ENCODE results near the gene TGFBR3. TPM values are rescaled to one million over a fixed set of nuclear protein-coding genes. Genes with fewer than 3 reads are reported as not detected.

TGFBR3 gene
- total RNA-seq, 4 donors from 2014 or later = 116 to 306 (median 171) TPM

- TF ChIP-seq EP300 (IDR thresholded peaks at IDR 0.05) (peak; percentile 45 to 95), CTCF (IDR thresholded peaks at IDR 0.05) (peak in 1 of 5 experiments; percentile 15), POLR2A (IDR thresholded peaks at IDR 0.05) (no peak)
- H3K4me1 ChIP-seq = peaks cover 0 to 59% (median 21%) of the 10 kb centered on the region in 4 donors
- no peak overlapping the region for H3K4me3 ChIP-seq
- H3K9me3 ChIP-seq = no peaks in the 10 kb centered on the region
- H3K36me3 ChIP-seq = peaks cover 0 to 34% (median 0%) of the 10 kb centered on the region in 3 donors
- whole genome bisulfite sequencing, 2 donors = 24 to 33% methylated on average over 7 of the region's 7 CpGs
- peak in 1 of 2 donors; percentile 67 for DNase-seq (ENCODE audit: low spot score in 2 of 2)
- H3K27me3 ChIP-seq = no peaks in the 10 kb centered on the region
- peak overlapping the region; percentile 72 to 89 (median 84) for H3K27ac ChIP-seq
These were observed 159.8 kb downstream of the TGFBR3 start for GRCh38 chr1:91725989-91726721.

GRCh38 chr1:91725618-91725988 lies 160.3 kb downstream of the TGFBR3 start:
- no peak for TF ChIP-seq CTCF (IDR thresholded peaks at IDR 0.05)
- no peak for TF ChIP-seq POLR2A (IDR thresholded peaks at IDR 0.05)
- TF ChIP-seq EP300 (IDR thresholded peaks at IDR 0.05) = no peak
- 0 to 55% methylated on average over 1 of the region's 1 CpG for WGBS, 2 donors
- Histone ChIP-seq H3K4me3 (no peak overlapping the region), H3K4me1 (peaks cover 0 to 54% (median 16%) of the 10 kb centered on the region in 4 donors), H3K27ac (peak overlapping the region; percentile 72 to 89 (median 84)), H3K27me3 (no peaks in the 10 kb centered on the region), H3K9me3 (no peaks in the 10 kb centered on the region), H3K36me3 (peaks cover 0 to 39% (median 0%) of the 10 kb centered on the region in 3 donors)
- no peak for DNase-seq (ENCODE audit: low spot score in 2 of 2)

GRCh38 chr1:91724644-91725043 lies 161.3 kb downstream of the TGFBR3 start:
- no peak overlapping the region for H3K4me3 ChIP-seq
- WGBS, 2 donors = 80 to 99% methylated on average over 2 of the region's 2 CpGs
- TF ChIP-seq CTCF (IDR thresholded peaks at IDR 0.05) (no peak), EP300 (IDR thresholded peaks at IDR 0.05) (no peak), POLR2A (IDR thresholded peaks at IDR 0.05) (no peak)
- DNase-seq (ENCODE audit: low spot score in 2 of 2) = no peak
- H3K27me3 ChIP-seq = no peaks in the 10 kb centered on the region
- H3K36me3 ChIP-seq = peaks cover 0 to 44% (median 0%) of the 10 kb centered on the region in 3 donors
- no peaks in the 10 kb centered on the region for H3K9me3 ChIP-seq
- H3K4me1 ChIP-seq = peaks cover 0 to 46% (median 15%) of the 10 kb centered on the region in 4 donors
- peak overlapping the region; percentile 72 to 89 (median 84) for H3K27ac ChIP-seq

- 37 to 56% methylated on average over 1 of the region's 1 CpG for WGBS, 2 donors
- H3K4me3 ChIP-seq = no peak overlapping the region
- H3K36me3 ChIP-seq = peaks cover 0 to 44% (median 0%) of the 10 kb centered on the region in 3 donors
- H3K27ac ChIP-seq = peak overlapping the region in 3 of 4 donors; percentile 51 to 89 (median 72)
- TF ChIP-seq CTCF (IDR thresholded peaks at IDR 0.05) (no peak), POLR2A (IDR thresholded peaks at IDR 0.05) (no peak), EP300 (IDR thresholded peaks at IDR 0.05) (no peak)
- no peaks in the 10 kb centered on the region for H3K9me3 ChIP-seq
- no peaks in the 10 kb centered on the region for H3K27me3 ChIP-seq
- peaks cover 0 to 46% (median 15%) of the 10 kb centered on the region in 4 donors for H3K4me1 ChIP-seq
- DNase-seq (ENCODE audit: low spot score in 2 of 2) = no peak
These were observed 161.7 kb downstream of the TGFBR3 start for GRCh38 chr1:91724231-91724630.

GRCh38 chr1:91720044-91720443 lies 165.9 kb downstream of the TGFBR3 start:
- no peak for TF ChIP-seq CTCF (IDR thresholded peaks at IDR 0.05)
- no peak for TF ChIP-seq POLR2A (IDR thresholded peaks at IDR 0.05)
- TF ChIP-seq EP300 (IDR thresholded peaks at IDR 0.05) = no peak
- no peaks in the 10 kb centered on the region for H3K27me3 ChIP-seq
- peaks cover 0 to 71% (median 0%) of the 10 kb centered on the region in 3 donors for H3K36me3 ChIP-seq
- H3K4me1 ChIP-seq = peaks cover 0 to 11% (median 2%) of the 10 kb centered on the region in 4 donors
- no peak for DNase-seq (ENCODE audit: low spot score in 2 of 2)
- no peak overlapping the region for H3K27ac ChIP-seq
- no peaks in the 10 kb centered on the region for H3K9me3 ChIP-seq
- 76 to 95% methylated on average over 5 of the region's 5 CpGs for WGBS, 2 donors
- no peak overlapping the region for H3K4me3 ChIP-seq
